ENCODE measurements around the gene DNASE1L1. TPM values are rescaled to one million over a fixed set of nuclear protein-coding genes. Genes with fewer than 3 reads are reported as not detected.

DNASE1L1 gene
- total RNA-seq, 1 experiment from 2014 or later: 8.8 TPM

DNA sequence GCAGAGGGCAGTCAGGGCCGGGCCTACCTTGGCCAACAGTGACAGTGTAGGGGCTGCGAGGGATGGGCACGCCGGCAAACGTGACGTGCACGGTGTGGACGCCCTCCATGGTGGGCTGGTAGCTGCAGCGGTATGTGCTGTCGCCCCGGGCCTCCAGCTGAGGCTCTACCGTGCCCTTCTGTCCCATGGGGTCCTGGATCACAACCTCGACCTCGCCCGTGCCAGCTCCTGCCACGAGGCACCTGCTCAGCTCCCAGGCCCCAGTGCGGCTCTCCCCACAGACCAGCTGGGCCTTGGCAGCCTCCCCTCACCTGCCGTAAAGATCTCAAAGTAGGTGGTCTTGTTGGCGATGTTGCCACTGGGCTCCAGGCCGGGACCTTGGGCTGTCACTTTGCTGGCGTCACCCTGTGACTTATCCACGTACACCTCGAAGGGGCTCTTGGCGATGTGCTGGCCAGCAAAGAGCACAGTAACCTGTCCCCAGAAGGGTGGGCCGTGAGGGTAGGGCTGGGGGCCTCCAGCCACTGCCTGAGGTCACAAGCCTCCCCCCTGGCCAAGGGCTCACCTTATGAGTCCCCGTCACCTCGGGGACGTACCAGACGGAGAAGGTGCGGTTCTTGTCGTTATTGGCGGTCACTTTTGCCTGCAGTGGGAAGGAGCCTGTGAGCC is 42.9 kb downstream of the DNASE1L1 start:
- no peak overlapping the region for H3K4me3 Mint-ChIP-seq (ENCODE audit: unreplicated experiment)
- Histone ChIP-seq H3K4me1 (peaks cover 14% of the 10 kb centered on the region), H3K27me3 (replicated peaks; ENCODE audit: control insufficient read depth, insufficient read depth, low read length) (no peaks in the 10 kb centered on the region), H3K4me3 (ENCODE audit: low read depth, low read length) (no peak overlapping the region), H3K36me3 (ENCODE audit: control insufficient read depth, insufficient read depth, low read length) (no peaks in the 10 kb centered on the region; the same call in none of the 2 replicates), H3K9me3 (no peaks in the 10 kb centered on the region)
- no peak for DNase-seq
- no peak for TF ChIP-seq CTCF (IDR thresholded peaks at IDR 0.05; ENCODE audit: insufficient read depth in 1 of 2, low read depth in 1 of 2, low read length in 1 of 2, severe bottlenecking in 1 of 2, unreplicated experiment in 1 of 2)
- no peaks in the 10 kb centered on the region for H3K4me1 Mint-ChIP-seq (ENCODE audit: low read depth, unreplicated experiment)
- H3K27me3 Mint-ChIP-seq (ENCODE audit: insufficient read depth, unreplicated experiment): no peaks in the 10 kb centered on the region
- POLR2A ChIA-PET: no interaction called here
- intact Hi-C loops (cut with micrococcal nuclease; ENCODE audit: unreplicated experiment): no loop called here
- CTCF ChIA-PET: no interaction called here
- H3K27ac Mint-ChIP-seq (ENCODE audit: unreplicated experiment): no peak overlapping the region
- peaks cover 89% of the 10 kb centered on the region for H3K36me3 Mint-ChIP-seq (ENCODE audit: insufficient read depth, unreplicated experiment)
- H3K9me3 Mint-ChIP-seq (ENCODE audit: unreplicated experiment): no peaks in the 10 kb centered on the region
- BruUV-seq (replicated peaks): no TSS peak

GRCh38 chrX:154365052-154365600 is 43.9 kb downstream of the DNASE1L1 start:
- Mint-ChIP-seq H3K27ac (ENCODE audit: unreplicated experiment) (no peak overlapping the region), H3K4me3 (ENCODE audit: unreplicated experiment) (no peak overlapping the region), H3K4me1 (ENCODE audit: low read depth, unreplicated experiment) (no peaks in the 10 kb centered on the region), H3K9me3 (ENCODE audit: unreplicated experiment) (no peaks in the 10 kb centered on the region), H3K36me3 (ENCODE audit: insufficient read depth, unreplicated experiment) (peaks cover 90% of the 10 kb centered on the region), H3K27me3 (ENCODE audit: insufficient read depth, unreplicated experiment) (no peaks in the 10 kb centered on the region)
- Histone ChIP-seq H3K4me3 (ENCODE audit: low read depth, low read length) (no peak overlapping the region), H3K27me3 (replicated peaks; ENCODE audit: control insufficient read depth, insufficient read depth, low read length) (no peaks in the 10 kb centered on the region), H3K36me3 (ENCODE audit: control insufficient read depth, insufficient read depth, low read length) (no peaks in the 10 kb centered on the region; the same call in none of the 2 replicates), H3K4me1 (peaks cover 14% of the 10 kb centered on the region), H3K9me3 (no peaks in the 10 kb centered on the region)
- intact Hi-C loops (cut with micrococcal nuclease; ENCODE audit: unreplicated experiment): no loop called here
- ChIA-PET CTCF (no interaction called here), POLR2A (no interaction called here)
- no TSS peak for BruUV-seq (replicated peaks)
- TF ChIP-seq CTCF (IDR thresholded peaks at IDR 0.05; ENCODE audit: insufficient read depth in 1 of 2, low read depth in 1 of 2, low read length in 1 of 2, severe bottlenecking in 1 of 2, unreplicated experiment in 1 of 2): no peak
- no peak for DNase-seq

- POLR2A ChIA-PET: no interaction called here
- H3K9me3 Mint-ChIP-seq (ENCODE audit: unreplicated experiment): no peaks in the 10 kb centered on the region
- intact Hi-C loops (cut with micrococcal nuclease; ENCODE audit: unreplicated experiment): no loop called here
These were observed 45.2 kb downstream of the DNASE1L1 start for GRCh38 chrX:154363706-154364439.

More at GRCh38 chrX:154363706-154364439, 45.2 kb downstream of the DNASE1L1 start:
- Mint-ChIP-seq H3K27me3 (ENCODE audit: insufficient read depth, unreplicated experiment) (no peaks in the 10 kb centered on the region), H3K4me1 (ENCODE audit: low read depth, unreplicated experiment) (no peaks in the 10 kb centered on the region), H3K4me3 (ENCODE audit: unreplicated experiment) (no peak overlapping the region), H3K27ac (ENCODE audit: unreplicated experiment) (peak overlapping the region; percentile 53), H3K36me3 (ENCODE audit: insufficient read depth, unreplicated experiment) (peaks cover 92% of the 10 kb centered on the region)
- BruUV-seq (replicated peaks): no TSS peak
- DNase-seq: no peak
- H3K4me1 ChIP-seq: peaks cover 10% of the 10 kb centered on the region
- CTCF ChIA-PET: no interaction called here
- no peak overlapping the region for H3K4me3 ChIP-seq (ENCODE audit: low read depth, low read length)
- no peak for TF ChIP-seq CTCF (IDR thresholded peaks at IDR 0.05; ENCODE audit: insufficient read depth in 1 of 2, low read depth in 1 of 2, low read length in 1 of 2, severe bottlenecking in 1 of 2, unreplicated experiment in 1 of 2)
- H3K36me3 ChIP-seq (ENCODE audit: control insufficient read depth, insufficient read depth, low read length): peaks cover 1% of the 10 kb centered on the region
- no peaks in the 10 kb centered on the region for H3K27me3 ChIP-seq (replicated peaks; ENCODE audit: control insufficient read depth, insufficient read depth, low read length)
- no peaks in the 10 kb centered on the region for H3K9me3 ChIP-seq

Measured in Caco-2 (cell line).